Measurements from ENCODE around the gene KDM6B. TPM values are rescaled to one million over a fixed set of nuclear protein-coding genes. Genes with fewer than 3 reads are reported as not detected.

KDM6B gene
- total RNA-seq, 1 donor from 2014 or later, result 2.9 TPM

DNA sequence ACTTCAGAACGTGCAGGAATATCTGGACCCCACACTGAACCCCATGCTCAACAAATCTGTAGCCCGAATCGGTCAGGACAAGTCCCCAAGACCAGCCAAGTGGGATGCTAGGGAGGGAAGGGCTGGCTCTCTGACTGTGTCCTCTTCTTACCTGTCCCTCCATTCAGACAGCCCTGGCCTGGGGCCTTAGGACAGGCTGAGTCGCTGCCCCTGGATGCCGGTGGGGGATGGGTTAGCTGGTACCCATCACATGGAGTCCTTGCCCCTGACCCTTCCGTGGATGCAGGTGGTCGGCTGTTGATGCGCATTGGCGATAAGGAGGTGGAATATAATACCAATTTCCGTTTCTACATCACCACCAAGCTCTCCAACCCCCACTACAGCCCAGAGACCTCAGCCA is 16.0 kb upstream of the KDM6B start:
- FAIRE-seq (no peak), DNase-seq (ENCODE audit: low read depth) (no peak)
- Histone ChIP-seq H3K4me3 (ENCODE audit: low read depth, low read length) (no peak overlapping the region), H3K27me3 (ENCODE audit: control insufficient read depth, insufficient read depth, low read length) (no peaks in the 10 kb centered on the region), H3K36me3 (ENCODE audit: control insufficient read depth, insufficient read depth, low read length) (no peaks in the 10 kb centered on the region)
- TF ChIP-seq, protein P1, sequence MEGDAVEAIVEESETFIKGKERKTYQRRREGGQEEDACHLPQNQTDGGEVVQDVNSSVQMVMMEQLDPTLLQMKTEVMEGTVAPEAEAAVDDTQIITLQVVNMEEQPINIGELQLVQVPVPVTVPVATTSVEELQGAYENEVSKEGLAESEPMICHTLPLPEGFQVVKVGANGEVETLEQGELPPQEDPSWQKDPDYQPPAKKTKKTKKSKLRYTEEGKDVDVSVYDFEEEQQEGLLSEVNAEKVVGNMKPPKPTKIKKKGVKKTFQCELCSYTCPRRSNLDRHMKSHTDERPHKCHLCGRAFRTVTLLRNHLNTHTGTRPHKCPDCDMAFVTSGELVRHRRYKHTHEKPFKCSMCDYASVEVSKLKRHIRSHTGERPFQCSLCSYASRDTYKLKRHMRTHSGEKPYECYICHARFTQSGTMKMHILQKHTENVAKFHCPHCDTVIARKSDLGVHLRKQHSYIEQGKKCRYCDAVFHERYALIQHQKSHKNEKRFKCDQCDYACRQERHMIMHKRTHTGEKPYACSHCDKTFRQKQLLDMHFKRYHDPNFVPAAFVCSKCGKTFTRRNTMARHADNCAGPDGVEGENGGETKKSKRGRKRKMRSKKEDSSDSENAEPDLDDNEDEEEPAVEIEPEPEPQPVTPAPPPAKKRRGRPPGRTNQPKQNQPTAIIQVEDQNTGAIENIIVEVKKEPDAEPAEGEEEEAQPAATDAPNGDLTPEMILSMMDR (IDR thresholded peaks at IDR 0.05; ENCODE audit: insufficient read depth, low read length, severe bottlenecking), result no peak

DNA sequence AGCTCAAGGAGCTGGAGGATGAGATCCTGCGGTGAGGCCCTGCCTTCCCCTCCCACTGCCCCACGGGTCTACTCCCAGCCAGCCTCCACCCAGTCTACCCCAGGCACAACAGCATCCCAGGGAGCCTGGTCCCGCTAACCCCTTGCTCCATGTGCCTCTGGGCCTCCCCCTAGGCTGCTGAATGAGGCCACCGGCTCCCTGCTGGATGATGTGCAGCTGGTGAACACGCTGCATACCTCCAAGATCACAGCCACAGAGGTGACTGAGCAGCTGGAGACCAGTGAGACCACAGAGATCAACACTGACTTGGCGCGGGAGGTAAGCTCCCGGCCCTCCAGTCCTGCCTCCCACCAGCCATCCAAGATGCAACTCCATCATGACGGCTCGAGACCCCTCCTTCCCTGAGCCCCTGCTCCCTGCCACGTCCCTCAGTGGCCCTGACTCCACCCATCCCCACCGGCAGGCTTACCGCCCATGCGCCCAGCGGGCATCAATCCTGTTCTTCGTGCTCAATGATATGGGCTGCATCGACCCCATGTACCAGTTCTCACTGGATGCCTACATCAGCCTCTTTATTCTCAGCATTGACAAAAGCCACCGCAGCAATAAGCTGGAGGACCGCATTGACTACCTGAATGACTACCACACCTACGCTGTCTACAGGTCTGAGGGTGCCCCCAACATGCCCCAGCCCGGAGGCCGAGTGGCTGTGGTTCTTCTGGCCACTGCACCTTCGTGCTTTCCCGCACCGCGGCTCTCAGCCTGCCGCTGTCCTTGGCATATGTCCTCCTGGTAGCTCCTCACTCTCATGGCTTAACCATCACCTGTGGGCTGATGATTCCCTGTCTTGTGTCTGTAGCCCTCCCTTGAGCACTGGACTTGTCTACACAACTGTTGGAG is 15.0 kb upstream of the KDM6B start:
- DNase-seq (ENCODE audit: low read depth) (no peak), FAIRE-seq (no peak)
- Histone ChIP-seq H3K4me3 (ENCODE audit: low read depth, low read length) (no peak overlapping the region), H3K27me3 (ENCODE audit: control insufficient read depth, insufficient read depth, low read length) (no peaks in the 10 kb centered on the region), H3K36me3 (ENCODE audit: control insufficient read depth, insufficient read depth, low read length) (no peaks in the 10 kb centered on the region)
- TF ChIP-seq, protein P1 (IDR thresholded peaks at IDR 0.05; ENCODE audit: insufficient read depth, low read length, severe bottlenecking), result no peak

DNA sequence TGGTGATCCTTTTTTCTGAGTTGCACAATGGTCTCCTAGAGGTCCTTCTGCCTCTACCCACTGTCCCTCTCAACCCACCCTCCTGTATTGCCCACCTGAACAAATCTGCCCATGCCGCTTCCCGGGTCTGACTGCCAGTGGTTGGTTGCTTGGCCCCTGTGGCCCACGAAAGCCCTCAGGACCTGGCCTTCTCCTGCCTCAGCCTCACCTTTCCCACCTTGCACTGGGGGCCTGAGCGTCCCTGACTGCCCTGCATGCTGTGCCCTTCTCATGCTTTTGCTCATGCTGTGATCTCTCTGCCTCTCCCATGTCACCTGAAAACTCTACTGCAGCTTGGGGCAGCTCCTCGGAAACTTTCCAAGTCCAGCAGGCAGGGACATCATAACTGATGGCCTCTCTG is 13.8 kb upstream of the KDM6B start:
- TF ChIP-seq, protein P1 (IDR thresholded peaks at IDR 0.05; ENCODE audit: insufficient read depth, low read length, severe bottlenecking), result no peak
- peak; percentile 23 for FAIRE-seq
- DNase-seq (ENCODE audit: low read depth), result no peak

DNA sequence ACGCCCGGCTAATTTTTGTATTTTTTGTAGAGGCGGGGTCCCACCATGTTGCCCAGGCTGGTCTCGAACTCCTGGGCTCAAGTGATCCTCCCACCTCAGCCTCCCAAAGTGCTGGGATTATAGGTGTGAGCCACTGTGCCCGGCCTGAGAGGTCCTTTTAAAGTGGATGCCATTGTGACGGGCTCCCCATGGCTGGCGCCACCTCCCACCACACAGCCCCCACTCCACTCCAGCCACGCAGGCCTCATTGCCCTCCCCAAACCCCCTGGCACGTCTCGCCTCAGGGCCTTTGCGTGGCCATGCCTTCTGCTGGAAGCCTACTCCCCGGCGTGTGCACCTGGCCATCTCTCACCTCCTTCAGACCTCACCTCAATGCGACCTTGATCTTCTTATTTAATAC is 11.9 kb upstream of the KDM6B start:
- TF ChIP-seq, protein P1 (IDR thresholded peaks at IDR 0.05; ENCODE audit: insufficient read depth, low read length, severe bottlenecking), result no peak
- H3K36me3 ChIP-seq (ENCODE audit: control insufficient read depth, insufficient read depth, low read length), result no peaks in the 10 kb centered on the region
- H3K4me3 ChIP-seq (ENCODE audit: low read depth, low read length), result no peak overlapping the region
- FAIRE-seq (no peak), DNase-seq (ENCODE audit: low read depth) (no peak)
- no peaks in the 10 kb centered on the region for H3K27me3 ChIP-seq (ENCODE audit: control insufficient read depth, insufficient read depth, low read length)

More for the DNA sequence above, 13.8 kb upstream of the KDM6B start:
- Histone ChIP-seq H3K4me3 (ENCODE audit: low read depth, low read length) (no peak overlapping the region), H3K36me3 (ENCODE audit: control insufficient read depth, insufficient read depth, low read length) (no peaks in the 10 kb centered on the region), H3K27me3 (ENCODE audit: control insufficient read depth, insufficient read depth, low read length) (no peaks in the 10 kb centered on the region)

DNA sequence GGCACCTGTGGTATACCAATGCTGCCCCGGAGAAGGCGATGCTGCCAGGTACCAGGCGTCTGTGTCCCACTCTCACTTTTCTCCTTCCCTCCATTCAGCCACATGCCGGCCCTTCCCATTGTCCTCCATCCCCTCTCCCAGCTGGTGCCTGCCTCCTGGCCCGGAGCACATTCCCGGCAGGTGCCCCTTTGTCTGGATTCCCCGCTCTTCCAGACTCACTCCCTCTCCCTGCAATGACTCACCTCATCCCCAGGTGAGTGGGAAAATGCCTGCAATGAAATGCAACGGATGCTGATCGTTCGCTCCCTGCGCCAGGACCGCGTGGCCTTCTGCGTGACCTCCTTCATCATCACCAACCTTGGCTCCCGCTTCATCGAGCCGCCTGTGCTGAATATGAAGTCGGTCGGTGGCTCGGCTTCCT is 10.4 kb upstream of the KDM6B start:
- DNase-seq (ENCODE audit: low read depth), result no peak
- H3K36me3 ChIP-seq (ENCODE audit: control insufficient read depth, insufficient read depth, low read length), result no peaks in the 10 kb centered on the region
- no peak for FAIRE-seq
- no peaks in the 10 kb centered on the region for H3K27me3 ChIP-seq (ENCODE audit: control insufficient read depth, insufficient read depth, low read length)
- H3K4me3 ChIP-seq (ENCODE audit: low read depth, low read length), result no peak overlapping the region
- TF ChIP-seq, protein P1 (IDR thresholded peaks at IDR 0.05; ENCODE audit: insufficient read depth, low read length, severe bottlenecking), result no peak
